H54 (cell line): Measurements from ENCODE around the gene SUPT3H.
A peak's percentile ranks its signal among the peaks of the same experiment; 100 is the strongest.

Source experiments
- DNase-seq: peaks from one replicate; pipeline ENCODE4 v3.0.0; 2011; ENCODE audit warnings: low spot score, mixed read lengths; ENCODE audit not compliant: insufficient read length
- FAIRE-seq: peaks from 3 replicates; lab custom pipeline; 2011; peaks lifted over from hg19 to GRCh38; lab: Jason Lieb, UNC
- POLR2A ChIP-seq: IDR thresholded peaks from 2 replicates; pipeline ENCODE4 v1.6.1; 2011; ENCODE audit warnings: low read depth, mild to moderate bottlenecking, low read length

The SUPT3H gene

GRCh38 chr6:44851176-44851575 lies 526.6 kb downstream of the SUPT3H start:
- FAIRE-seq (no peak), DNase-seq (no peak)
- no peak for TF ChIP-seq POLR2A

GRCh38 chr6:44850312-44850711 lies 527.4 kb downstream of the SUPT3H start:
- FAIRE-seq (no peak), DNase-seq (no peak)
- no peak for TF ChIP-seq POLR2A

- TF ChIP-seq POLR2A = no peak
- FAIRE-seq = no peak
- DNase-seq = no peak
These were observed 527.9 kb downstream of the SUPT3H start for GRCh38 chr6:44849806-44850205.

DNA sequence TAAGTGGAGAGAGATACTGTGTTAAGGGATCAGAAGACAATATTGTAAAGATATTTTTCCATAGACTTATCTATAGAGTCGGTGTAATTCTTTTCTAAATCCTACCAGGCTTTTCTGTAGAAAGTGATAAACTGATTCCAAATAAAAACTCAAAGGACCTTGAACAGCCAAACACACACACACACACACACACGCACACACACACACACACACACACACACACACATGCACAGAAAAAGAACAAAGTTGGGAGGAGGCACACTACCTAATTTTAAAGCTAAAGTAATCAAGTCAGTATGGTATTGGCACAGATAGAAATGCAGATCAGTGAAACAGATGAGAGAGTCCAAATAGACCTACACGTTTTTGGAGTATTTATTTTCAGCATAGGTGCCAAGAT lies 534.0 kb downstream of the SUPT3H start:
- no peak for TF ChIP-seq POLR2A
- DNase-seq (no peak), FAIRE-seq (no peak)

- DNase-seq (no peak), FAIRE-seq (no peak)
- TF ChIP-seq POLR2A = no peak
These were observed 535.1 kb downstream of the SUPT3H start for GRCh38 chr6:44842616-44843015.

DNA sequence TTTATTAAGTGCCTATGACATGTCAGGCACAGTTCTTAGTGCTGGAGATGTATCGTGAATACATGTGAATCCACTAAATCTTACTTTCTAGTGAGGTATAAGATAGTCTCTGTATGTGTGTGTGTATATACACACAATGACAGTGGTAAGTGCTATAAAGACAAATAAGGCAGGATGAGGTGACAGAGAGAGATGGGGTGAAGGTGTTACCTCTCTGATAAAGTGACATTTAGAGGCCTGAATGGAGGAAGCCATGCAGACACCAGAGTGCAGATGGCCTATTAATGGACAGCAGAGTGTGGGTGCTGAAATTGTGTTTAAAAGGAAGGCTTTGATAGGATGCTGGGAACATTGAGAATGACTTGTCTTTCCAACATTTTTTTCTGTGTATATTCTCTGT lies 535.9 kb downstream of the SUPT3H start:
- no peak for DNase-seq
- no peak for FAIRE-seq
- TF ChIP-seq POLR2A = no peak

- DNase-seq = no peak
- no peak for TF ChIP-seq POLR2A
- no peak for FAIRE-seq
These were observed 540.0 kb downstream of the SUPT3H start for GRCh38 chr6:44837741-44838140.

DNA sequence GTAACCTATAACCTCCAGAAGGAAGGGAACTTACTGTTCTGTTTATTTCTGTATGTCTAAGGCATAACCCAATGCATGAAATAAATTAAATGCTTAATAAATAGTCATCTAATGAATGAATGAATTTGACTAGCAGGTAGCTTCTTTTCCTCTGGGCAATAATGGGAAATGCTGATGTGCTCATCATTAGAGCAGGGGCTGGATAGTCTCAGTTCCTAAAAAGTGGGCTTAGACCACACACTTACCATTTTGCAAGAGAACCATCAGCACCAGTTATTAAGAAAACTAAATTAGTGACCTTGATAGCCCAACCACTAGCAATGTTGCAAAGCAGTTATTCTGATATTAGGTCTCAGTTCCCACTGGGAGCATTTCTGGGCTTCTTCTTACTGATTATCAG lies 540.5 kb downstream of the SUPT3H start:
- DNase-seq = no peak
- no peak for TF ChIP-seq POLR2A
- FAIRE-seq = no peak

DNA sequence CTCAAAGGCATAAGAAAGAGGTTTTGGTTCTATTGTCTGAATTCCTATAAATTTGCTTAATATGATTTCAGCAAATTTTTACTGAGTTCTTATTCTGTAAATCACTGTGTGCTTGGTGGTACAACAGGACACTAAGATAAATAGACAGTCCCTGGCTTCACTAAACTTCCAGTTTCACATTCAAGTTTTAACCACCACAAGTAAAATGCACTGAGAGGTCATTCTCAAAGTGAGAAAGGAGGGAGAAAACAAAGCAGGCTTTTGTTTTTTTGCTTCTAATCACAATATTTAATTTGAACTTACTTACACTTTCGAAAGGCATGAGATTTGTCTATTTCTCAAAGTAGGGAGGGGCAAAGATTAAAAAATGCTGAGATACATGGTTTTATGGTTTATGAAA lies 544.5 kb downstream of the SUPT3H start:
- TF ChIP-seq POLR2A = no peak
- FAIRE-seq (no peak), DNase-seq (no peak)

DNA sequence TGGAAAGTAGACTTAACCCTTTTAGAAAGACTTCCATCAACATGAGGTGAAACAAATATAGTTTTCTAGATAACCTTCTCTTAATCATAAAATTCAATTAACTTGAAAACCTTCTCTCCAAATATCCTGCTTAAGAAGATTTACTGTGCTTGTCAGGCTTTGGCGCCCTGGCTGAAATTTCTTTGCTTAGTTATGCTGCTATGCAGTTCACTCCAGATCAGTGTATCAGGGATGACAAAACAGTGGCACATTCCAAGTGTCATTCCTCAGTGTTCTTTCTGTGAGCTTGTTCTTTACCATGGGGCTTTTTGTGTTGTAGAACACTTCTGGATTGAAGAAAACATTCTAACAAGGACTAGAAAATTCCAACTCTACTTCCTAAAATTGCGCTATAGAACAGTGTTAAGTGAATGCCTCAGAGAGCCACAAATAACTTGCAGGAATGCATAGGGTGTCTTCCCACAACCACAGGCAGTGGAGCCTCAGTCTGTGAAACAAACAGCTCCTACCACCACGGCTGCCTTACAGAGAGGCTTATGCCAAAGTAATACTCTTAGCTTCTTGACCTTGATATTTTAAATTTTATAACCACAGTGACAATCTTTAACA lies 546.6 kb downstream of the SUPT3H start:
- DNase-seq (no peak), FAIRE-seq (peak; percentile 81)
- TF ChIP-seq POLR2A = no peak

DNA sequence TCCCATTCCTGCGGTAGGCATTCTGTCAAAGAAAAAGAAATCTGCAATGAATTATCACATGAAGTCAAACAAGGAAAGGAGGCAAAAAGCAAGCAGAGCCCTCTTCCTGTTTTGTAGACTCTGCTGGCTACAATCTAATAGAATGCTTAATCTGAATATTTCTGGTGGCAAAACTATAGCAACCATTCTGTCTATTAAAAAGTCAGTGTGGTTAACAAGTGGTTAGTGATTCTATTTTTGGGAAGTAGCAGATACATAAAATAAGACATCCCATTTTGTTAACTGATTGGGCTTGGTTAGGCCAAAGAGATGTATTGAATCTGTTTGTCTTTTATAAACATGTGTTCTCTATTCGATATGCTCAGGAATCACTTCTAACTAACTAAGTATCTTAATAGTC lies 547.9 kb downstream of the SUPT3H start:
- DNase-seq = no peak
- no peak for TF ChIP-seq POLR2A
- no peak for FAIRE-seq

DNA sequence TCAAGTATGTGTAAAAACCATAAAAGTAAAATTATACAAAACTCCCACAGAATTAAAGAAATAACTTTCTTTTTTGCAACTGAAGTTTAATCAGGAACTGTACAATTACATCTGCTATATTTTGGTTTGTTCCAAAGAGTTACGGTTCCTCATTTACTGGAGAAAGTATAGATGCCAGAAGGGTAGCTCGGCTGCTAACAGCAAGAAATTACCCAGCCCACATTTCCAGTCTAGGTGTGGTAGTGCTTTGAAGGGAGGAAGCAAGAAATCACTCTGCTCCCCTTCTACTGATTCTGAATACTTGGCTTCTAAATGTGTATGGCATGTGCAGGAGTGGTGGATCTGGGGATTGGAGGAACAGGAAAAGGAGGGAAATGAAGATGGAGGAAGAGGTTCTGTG lies 549.0 kb downstream of the SUPT3H start:
- no peak for TF ChIP-seq POLR2A
- DNase-seq = no peak
- FAIRE-seq = peak; percentile 43

DNA sequence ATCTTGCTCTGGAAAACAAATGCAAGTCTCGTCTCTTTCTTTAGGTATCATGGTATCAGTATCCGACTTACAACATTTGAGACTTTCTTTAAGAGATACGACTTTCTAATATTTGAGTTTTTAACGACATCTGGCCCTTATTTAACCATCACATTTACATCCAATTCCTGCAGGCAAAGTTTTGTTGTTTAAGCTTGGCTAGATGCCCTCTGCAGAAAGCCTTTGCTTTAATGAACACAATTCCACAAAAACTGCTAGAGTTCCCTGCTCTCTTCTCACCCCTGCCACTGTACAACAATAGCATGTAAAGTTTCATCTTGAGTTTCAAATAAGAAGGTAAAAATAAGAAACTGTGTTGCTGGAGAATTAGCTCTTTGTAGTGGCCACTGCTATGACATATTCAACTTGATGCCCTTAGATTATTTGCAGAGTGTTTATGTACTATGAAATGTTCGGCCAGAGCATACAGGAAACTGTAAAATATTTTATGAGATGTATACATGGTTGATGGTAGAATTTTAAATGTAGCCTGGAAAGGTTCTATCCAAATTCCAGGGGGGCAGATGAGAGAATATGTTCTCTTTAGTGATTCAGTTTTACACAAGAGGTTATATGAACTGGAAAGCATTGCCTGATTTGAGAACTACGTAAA lies 551.6 kb downstream of the SUPT3H start:
- FAIRE-seq = peak; percentile 11
- no peak for DNase-seq
- no peak for TF ChIP-seq POLR2A

GRCh38 chr6:44825273-44825672 lies 552.5 kb downstream of the SUPT3H start:
- no peak for TF ChIP-seq POLR2A
- DNase-seq (no peak), FAIRE-seq (no peak)

DNA sequence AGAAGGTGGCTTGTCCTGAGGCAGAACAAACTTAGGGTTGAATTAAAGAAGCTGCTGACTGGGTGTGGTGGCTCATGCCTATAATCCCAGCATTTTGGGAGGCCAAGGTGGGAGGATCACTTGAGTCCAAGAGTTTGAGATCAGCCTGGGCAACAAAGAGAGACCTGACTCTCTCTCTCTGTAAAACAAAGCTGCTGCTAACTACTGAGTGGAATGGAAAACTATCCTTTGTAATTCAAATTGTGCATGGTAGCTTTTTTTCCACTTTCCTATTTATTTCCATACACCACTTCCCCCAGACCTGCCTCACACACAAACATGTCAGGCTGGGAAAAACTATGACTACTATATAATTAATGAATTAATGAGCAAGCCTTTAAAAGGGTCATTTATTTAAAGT lies 553.2 kb downstream of the SUPT3H start:
- no peak for TF ChIP-seq POLR2A
- DNase-seq (no peak), FAIRE-seq (no peak)

- DNase-seq = no peak
- FAIRE-seq = no peak
- no peak for TF ChIP-seq POLR2A
These were observed 557.0 kb downstream of the SUPT3H start for GRCh38 chr6:44820759-44821158.
